AG09309 (cell line): ENCODE data around the gene MRPS18B.

Source experiments
- DNase-seq: peaks from one replicate; pipeline ENCODE4 v3.0.0-alpha.2; 2010; ENCODE audit warnings: low read depth
- H3K4me3 ChIP-seq: 2 replicates; pipeline ENCODE4 v1.5.1; 2011; ENCODE audit warnings: mild to moderate bottlenecking, low read depth, low read length, moderate library complexity; ENCODE audit not compliant: control insufficient read depth
- TF ChIP-seq, protein P1 (sequence below): IDR thresholded peaks from 2 replicates; pipeline ENCODE4 v1.5.1; 2011; ENCODE audit warnings: mild to moderate bottlenecking, low read depth, low read length, inconsistent platforms; ENCODE audit not compliant: insufficient read depth, control insufficient read depth; ENCODE audit errors: missing control alignments

MRPS18B gene

DNA sequence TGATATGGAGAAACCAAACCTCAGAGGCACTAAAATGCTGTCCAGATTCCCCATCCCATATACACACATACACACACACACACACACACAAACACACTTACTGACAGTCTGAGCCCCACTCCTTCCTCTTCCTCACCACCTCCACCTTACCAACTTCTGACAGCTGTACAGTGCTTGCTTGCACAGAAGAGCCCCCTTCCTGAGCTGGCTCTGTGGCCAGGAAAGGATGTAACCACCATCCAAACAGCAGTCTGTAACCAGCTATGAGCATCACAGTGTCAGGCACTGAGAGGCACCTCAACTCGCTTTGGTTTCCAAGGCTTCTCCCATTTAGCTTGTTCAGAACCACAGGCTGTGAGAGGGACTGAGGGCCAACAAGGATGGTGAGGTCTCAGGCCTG is 23.4 kb downstream of the MRPS18B start:
- no peak overlapping the region for H3K4me3 ChIP-seq
- no peak for DNase-seq

GRCh38 chr6:30643656-30644055 is 26.0 kb downstream of the MRPS18B start:
- no peak overlapping the region for H3K4me3 ChIP-seq
- DNase-seq, result no peak
- TF ChIP-seq, protein P1, sequence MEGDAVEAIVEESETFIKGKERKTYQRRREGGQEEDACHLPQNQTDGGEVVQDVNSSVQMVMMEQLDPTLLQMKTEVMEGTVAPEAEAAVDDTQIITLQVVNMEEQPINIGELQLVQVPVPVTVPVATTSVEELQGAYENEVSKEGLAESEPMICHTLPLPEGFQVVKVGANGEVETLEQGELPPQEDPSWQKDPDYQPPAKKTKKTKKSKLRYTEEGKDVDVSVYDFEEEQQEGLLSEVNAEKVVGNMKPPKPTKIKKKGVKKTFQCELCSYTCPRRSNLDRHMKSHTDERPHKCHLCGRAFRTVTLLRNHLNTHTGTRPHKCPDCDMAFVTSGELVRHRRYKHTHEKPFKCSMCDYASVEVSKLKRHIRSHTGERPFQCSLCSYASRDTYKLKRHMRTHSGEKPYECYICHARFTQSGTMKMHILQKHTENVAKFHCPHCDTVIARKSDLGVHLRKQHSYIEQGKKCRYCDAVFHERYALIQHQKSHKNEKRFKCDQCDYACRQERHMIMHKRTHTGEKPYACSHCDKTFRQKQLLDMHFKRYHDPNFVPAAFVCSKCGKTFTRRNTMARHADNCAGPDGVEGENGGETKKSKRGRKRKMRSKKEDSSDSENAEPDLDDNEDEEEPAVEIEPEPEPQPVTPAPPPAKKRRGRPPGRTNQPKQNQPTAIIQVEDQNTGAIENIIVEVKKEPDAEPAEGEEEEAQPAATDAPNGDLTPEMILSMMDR, result no peak

More for the DNA sequence above, 23.4 kb downstream of the MRPS18B start:
- TF ChIP-seq, protein P1, result no peak

GRCh38 chr6:30644769-30645168 is 27.1 kb downstream of the MRPS18B start:
- DNase-seq, result no peak
- TF ChIP-seq, protein P1, result no peak
- H3K4me3 ChIP-seq, result no peak overlapping the region

DNA sequence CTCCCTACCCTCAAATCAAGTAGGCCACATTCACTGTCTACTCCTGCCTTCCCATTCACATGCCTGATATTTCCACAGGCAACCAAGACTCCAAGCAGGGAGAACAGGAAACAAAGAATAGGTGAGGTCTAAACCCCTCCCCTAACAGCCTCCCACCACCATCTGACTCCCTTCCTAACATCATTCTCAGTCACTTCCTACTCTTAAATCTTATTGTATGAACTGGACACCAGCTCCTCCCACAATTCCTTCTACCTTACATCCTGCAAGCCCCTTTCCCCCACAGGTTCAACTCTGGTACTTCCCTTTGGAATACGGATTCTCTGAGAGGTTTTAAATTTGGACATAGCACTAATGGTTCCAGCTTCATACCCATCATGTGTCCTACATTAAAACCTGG is 28.3 kb downstream of the MRPS18B start:
- TF ChIP-seq, protein P1, result no peak
- no peak for DNase-seq
- H3K4me3 ChIP-seq, result no peak overlapping the region

DNA sequence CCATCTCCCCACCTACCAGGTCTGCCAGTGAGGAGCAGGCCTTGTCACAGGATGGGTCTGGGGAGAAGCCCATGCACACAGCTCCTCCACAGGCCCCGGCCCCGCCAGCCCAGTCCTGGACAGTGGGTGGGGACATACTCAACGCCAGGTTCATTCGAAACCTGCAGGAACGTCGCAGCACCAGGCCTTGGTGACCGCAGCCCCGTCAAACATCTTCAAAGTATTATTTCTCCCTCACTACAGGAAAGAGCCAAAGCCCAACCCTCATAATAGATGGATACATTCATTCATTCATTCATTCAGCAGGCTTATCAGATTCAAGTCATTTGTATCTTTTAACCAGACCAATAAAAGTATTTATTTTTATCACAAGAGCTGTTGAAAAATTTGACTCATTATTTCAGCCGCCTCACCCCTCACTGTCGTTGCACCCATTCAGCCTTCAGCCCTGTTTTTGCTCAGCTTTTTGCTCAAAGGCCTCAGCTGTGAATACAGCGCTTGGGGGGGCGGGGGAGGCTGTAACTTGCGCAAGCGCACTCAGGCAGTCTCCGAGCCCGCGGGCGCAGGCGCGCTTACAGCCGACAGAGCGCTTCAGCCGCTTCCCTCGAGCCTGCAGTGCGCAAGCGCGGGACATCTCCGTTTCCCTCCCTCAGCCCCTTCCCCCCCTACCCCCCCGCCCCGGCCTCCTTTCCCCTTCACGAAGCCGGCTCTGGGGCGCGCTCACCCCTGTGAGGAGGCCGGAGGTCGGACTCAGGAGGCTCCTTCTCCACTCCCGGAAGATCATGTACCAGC is 29.0 kb downstream of the MRPS18B start, which contains the start of gene C6orf136:
Gene C6orf136, plus strand, starts transcription at position 684 of the 792 bp plus-strand sequence. Its CDS starts 99 bp downstream, at position 783.
- TF ChIP-seq, protein P1, result no peak
- peak; percentile 54 for DNase-seq
- H3K4me3 ChIP-seq, result peak within 1 kb of the TSS; percentile 80

GRCh38 chr6:30647242-30648116 is 29.8 kb downstream of the MRPS18B start:
- no peak for DNase-seq
- TF ChIP-seq, protein P1, result no peak

More at GRCh38 chr6:30647242-30648116, 29.8 kb downstream of the MRPS18B start:
- peak overlapping the region; percentile 80 for H3K4me3 ChIP-seq
